HepG2 (cell line): ENCODE measurements around the gene KIF2C. TPM values are rescaled to one million over a fixed set of nuclear protein-coding genes. Genes with fewer than 3 reads are reported as not detected.
A peak's percentile ranks its signal among the peaks of the same experiment; 100 is the strongest.

Experiments
- ARHGAP35 ChIP-seq: sonication (generic); formaldehyde crosslinking; IDR thresholded peaks from 2 replicates; pipeline ENCODE4 v1.9.0; 2022; ENCODE audit warnings: mild to moderate bottlenecking, inconsistent platforms, moderate library complexity, missing genetic modification reagents, borderline replicate concordance
- CENPT ChIP-seq: sonication (generic); formaldehyde crosslinking; IDR thresholded peaks from 2 replicates; pipeline ENCODE4 v1.8.0; 2022; ENCODE audit warnings: low read depth, mild to moderate bottlenecking, moderate library complexity, missing genetic modification reagents
- ELF3 ChIP-seq: IDR thresholded peaks from 2 replicates; pipeline ENCODE4 v1.6.1; 2016; ENCODE audit warnings: missing genetic modification reagents, missing compliant biosample characterization
- FOXA1 ChIP-seq, 2 experiments: fragments of 450-650 bp in 1 of 2; sonication (generic) in 1 of 2; formaldehyde crosslinking in 1 of 2; IDR thresholded peaks; 2 replicates each; pipeline versions ENCODE4 v1.4.0 to v1.6.1; 2016 to 2020; ENCODE audit warnings: missing genetic modification reagents in 1 of 2
- HCFC1 ChIP-seq: fragments of 150-350 bp; IDR thresholded peaks from 2 replicates; pipeline ENCODE4 v1.6.1; 2014; ENCODE audit warnings: low read depth, low read length
- HIC2 ChIP-seq: sonication (generic); formaldehyde crosslinking; IDR thresholded peaks from 2 replicates; pipeline ENCODE4 v1.9.0; 2022; ENCODE audit warnings: low read depth, missing genetic modification reagents
- NFIC ChIP-seq: IDR thresholded peaks from 2 replicates; pipeline ENCODE4 v1.6.1; 2012; ENCODE audit warnings: mild to moderate bottlenecking, low read length, inconsistent platforms
- SIX4 ChIP-seq: sonication (generic); formaldehyde crosslinking; IDR thresholded peaks from 2 replicates; pipeline ENCODE4 v1.4.0; 2020; ENCODE audit warnings: missing genetic modification reagents
- SKIL ChIP-seq: sonication (generic); formaldehyde crosslinking; IDR thresholded peaks from 2 replicates; pipeline ENCODE4 v1.8.0; 2022; ENCODE audit warnings: missing genetic modification reagents, mild to moderate bottlenecking, moderate library complexity, borderline replicate concordance
- SMYD3 ChIP-seq: sonication (generic); formaldehyde crosslinking; IDR thresholded peaks from 2 replicates; pipeline ENCODE4 v1.8.1; 2023; ENCODE audit warnings: mild to moderate bottlenecking, missing genetic modification reagents
- ZBTB21 ChIP-seq: sonication (generic); formaldehyde crosslinking; IDR thresholded peaks from 2 replicates; pipeline ENCODE4 v1.4.0; 2020; ENCODE audit warnings: missing genetic modification reagents
- ZBTB39 ChIP-seq: sonication (generic); formaldehyde crosslinking; IDR thresholded peaks from 2 replicates; pipeline ENCODE4 v1.5.0; 2020; ENCODE audit warnings: missing genetic modification reagents
- ZFP41 ChIP-seq: sonication (generic); formaldehyde crosslinking; IDR thresholded peaks from 2 replicates; pipeline ENCODE4 v1.4.0; 2020; ENCODE audit warnings: mild to moderate bottlenecking, missing genetic modification reagents, borderline replicate concordance
- ZMAT3 ChIP-seq: sonication (generic); formaldehyde crosslinking; conservative IDR thresholded peaks from 2 replicates; pipeline ENCODE4 v1.7.0; 2021; ENCODE audit warnings: missing genetic modification reagents
- ZNF558 ChIP-seq: sonication (generic); formaldehyde crosslinking; IDR thresholded peaks from 2 replicates; pipeline ENCODE4 v1.9.0; 2022; ENCODE audit warnings: mild to moderate bottlenecking, missing genetic modification reagents, borderline replicate concordance
- ZNF609 ChIP-seq: sonication (generic); formaldehyde crosslinking; IDR thresholded peaks from 2 replicates; pipeline ENCODE4 v1.4.0; 2020; ENCODE audit warnings: mild to moderate bottlenecking, missing genetic modification reagents, borderline replicate concordance
- ZNF7 ChIP-seq: IDR thresholded peaks from 2 replicates; pipeline ENCODE4 v1.6.1; 2016; ENCODE audit warnings: missing biosample characterization, missing genetic modification reagents
- polyA plus RNA-seq, 8 experiments: library from polyadenylated mRNA; depleted of rRNA in 3 of 8; stranded (reverse) in 7 of 8; unstranded in 1 of 8; fragments of >200 nt; fragmentation: Illumina TruSeq in 4 of 8; extraction: Trizol in 4 of 8; gene quantifications; 2 replicates each; pipeline versions ENCODE4 v1.2.1 to v1.2.3, GENCODE V29; 2011 to 2016; ENCODE audit warnings: low read depth in 4 of 8, missing spikeins in 1 of 8, mixed read lengths in 1 of 8; ENCODE audit not compliant: insufficient read depth in 1 of 8
- total RNA-seq, 5 experiments: library from RNA; depleted of rRNA; stranded (reverse); fragments of >200 nt; fragmentation: Illumina TruSeq; extraction: Trizol; gene quantifications; 2 replicates each; pipeline ENCODE4 v1.2.3, GENCODE V29; 2016; ENCODE audit warnings: low read depth in 1 of 5

Gene KIF2C
- total and polyA plus RNA-seq, 2 of the 13 experiments (the other 11 are each of a cell fraction or from before 2014, with no cell fraction given), result 29.7 to 53.7 TPM

GRCh38 chr1:44784094-44785028 is 44.7 kb downstream of the KIF2C start (continued):
- TF ChIP-seq ZBTB39 (CRISPR knock-in tag) (no peak), ARHGAP35 (no peak; the same call in 1 of the 2 replicates), SIX4 (CRISPR knock-in tag) (no peak), ZMAT3 (CRISPR knock-in tag) (0 out of 2 replicates have a peak, but pooled peaks have one; percentile 1), ZNF7 (no peak), ZFP41 (no peak), NFIC (no peak), ZNF558 (CRISPR knock-in tag) (no peak; the same call in 1 of the 2 replicates), FOXA1 (IDR thresholded peaks at IDR 0.05) (no peak), FOXA1 (CRISPR knock-in tag; IDR thresholded peaks at IDR 0.05) (no peak), HCFC1 (no peak), SKIL (CRISPR knock-in tag) (no peak), ZBTB21 (peak; percentile 30; the same call in 1 of the 2 replicates), ZNF609 (0 out of 2 replicates have a peak, but pooled peaks have one; percentile 25), CENPT (CRISPR knock-in tag) (0 out of 2 replicates have a peak, but pooled peaks have one; percentile 60), HIC2 (no peak), SMYD3 (CRISPR knock-in tag) (no peak; the same call in 1 of the 2 replicates), ELF3 (CRISPR knock-in tag) (peak; percentile 60; the same call in 1 of the 2 replicates)
